Measurements from ENCODE around the gene GUCA2B. TPM values are rescaled to one million over a fixed set of nuclear protein-coding genes. Genes with fewer than 3 reads are reported as not detected.

The GUCA2B gene
- total RNA-seq, 1 donor from 2014 or later, result not detected

DNA sequence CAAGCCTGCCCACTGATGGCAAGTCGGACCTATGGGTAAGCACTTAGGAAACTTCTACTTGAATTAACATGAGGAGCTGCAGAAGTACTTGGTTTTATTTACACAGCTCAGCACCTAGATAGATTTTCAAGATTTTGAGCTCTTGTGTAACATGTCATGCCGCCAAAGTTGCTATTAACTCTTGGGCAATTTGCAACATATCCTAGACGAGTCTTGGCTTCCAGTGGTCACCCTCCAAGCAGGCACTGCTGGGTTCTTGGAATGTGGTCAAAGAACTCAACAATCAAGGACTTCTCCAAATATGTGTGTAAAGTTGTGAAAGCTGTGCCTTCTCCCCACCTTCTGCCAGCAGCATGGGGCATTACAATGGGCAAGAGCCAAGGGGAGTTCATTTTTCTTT lies 17.8 kb upstream of the GUCA2B start:
- FAIRE-seq (no peak), DNase-seq (ENCODE audit: low read depth) (no peak)
- TF ChIP-seq EZH2 (IDR thresholded peaks at IDR 0.05; ENCODE audit: insufficient read depth, low read length) (no peak), CTCF (IDR thresholded peaks at IDR 0.05; ENCODE audit: insufficient read depth, low read depth, low read length) (no peak)
- Histone ChIP-seq H3K4me3 (ENCODE audit: insufficient read depth, low read depth, low read length) (no peak overlapping the region), H3K9me3 (ENCODE audit: insufficient read depth, low read depth, low read length) (no peaks in the 10 kb centered on the region), H3K4me2 (ENCODE audit: low read length) (no peak overlapping the region), H3K36me3 (ENCODE audit: insufficient read depth, low read length) (no peaks in the 10 kb centered on the region), H3K27me3 (ENCODE audit: insufficient read depth, low read length) (peaks cover 2% of the 10 kb centered on the region), H3K79me2 (ENCODE audit: insufficient read depth, low read length) (no peaks in the 10 kb centered on the region), H3K4me1 (ENCODE audit: insufficient read depth, low read length) (no peaks in the 10 kb centered on the region), H3K27ac (ENCODE audit: low read depth, low read length) (no peak overlapping the region), H4K20me1 (ENCODE audit: insufficient read depth, low read length) (no peaks in the 10 kb centered on the region), H2AFZ (ENCODE audit: low read depth, low read length) (no peak overlapping the region), H3K9ac (ENCODE audit: low read length) (no peak overlapping the region)
- peaks cover 8% of the 10 kb centered on the region for H3K27me3 Mint-ChIP-seq (ENCODE audit: low read depth, unreplicated experiment)
- H3K27ac Mint-ChIP-seq (ENCODE audit: unreplicated experiment), result no peak overlapping the region
- H3K4me1 Mint-ChIP-seq (ENCODE audit: low read depth, unreplicated experiment), result no peaks in the 10 kb centered on the region
- H3K36me3 Mint-ChIP-seq (ENCODE audit: low read depth, unreplicated experiment), result no peaks in the 10 kb centered on the region
- no peak overlapping the region for H3K4me3 Mint-ChIP-seq (ENCODE audit: unreplicated experiment)
- H3K9me3 Mint-ChIP-seq (ENCODE audit: unreplicated experiment), result no peaks in the 10 kb centered on the region

GRCh38 chr1:42136466-42136865 lies 16.7 kb upstream of the GUCA2B start:
- H3K27ac Mint-ChIP-seq (ENCODE audit: unreplicated experiment), result no peak overlapping the region
- H3K4me1 Mint-ChIP-seq (ENCODE audit: low read depth, unreplicated experiment), result no peaks in the 10 kb centered on the region
- Histone ChIP-seq H3K79me2 (ENCODE audit: insufficient read depth, low read length) (no peaks in the 10 kb centered on the region), H3K4me2 (ENCODE audit: low read length) (no peak overlapping the region), H3K4me1 (ENCODE audit: insufficient read depth, low read length) (no peaks in the 10 kb centered on the region), H4K20me1 (ENCODE audit: insufficient read depth, low read length) (no peaks in the 10 kb centered on the region), H3K4me3 (ENCODE audit: insufficient read depth, low read depth, low read length) (no peak overlapping the region), H3K36me3 (ENCODE audit: insufficient read depth, low read length) (no peaks in the 10 kb centered on the region), H3K27ac (ENCODE audit: low read depth, low read length) (no peak overlapping the region), H2AFZ (ENCODE audit: low read depth, low read length) (no peak overlapping the region), H3K27me3 (ENCODE audit: insufficient read depth, low read length) (peaks cover 2% of the 10 kb centered on the region), H3K9ac (ENCODE audit: low read length) (no peak overlapping the region), H3K9me3 (ENCODE audit: insufficient read depth, low read depth, low read length) (no peaks in the 10 kb centered on the region)
- TF ChIP-seq CTCF (IDR thresholded peaks at IDR 0.05; ENCODE audit: insufficient read depth, low read depth, low read length) (no peak), EZH2 (IDR thresholded peaks at IDR 0.05; ENCODE audit: insufficient read depth, low read length) (no peak)
- no peak for DNase-seq (ENCODE audit: low read depth)
- FAIRE-seq, result no peak
- no peak overlapping the region for H3K4me3 Mint-ChIP-seq (ENCODE audit: unreplicated experiment)
- H3K36me3 Mint-ChIP-seq (ENCODE audit: low read depth, unreplicated experiment), result no peaks in the 10 kb centered on the region
- no peaks in the 10 kb centered on the region for H3K9me3 Mint-ChIP-seq (ENCODE audit: unreplicated experiment)
- peaks cover 8% of the 10 kb centered on the region for H3K27me3 Mint-ChIP-seq (ENCODE audit: low read depth, unreplicated experiment)

DNA sequence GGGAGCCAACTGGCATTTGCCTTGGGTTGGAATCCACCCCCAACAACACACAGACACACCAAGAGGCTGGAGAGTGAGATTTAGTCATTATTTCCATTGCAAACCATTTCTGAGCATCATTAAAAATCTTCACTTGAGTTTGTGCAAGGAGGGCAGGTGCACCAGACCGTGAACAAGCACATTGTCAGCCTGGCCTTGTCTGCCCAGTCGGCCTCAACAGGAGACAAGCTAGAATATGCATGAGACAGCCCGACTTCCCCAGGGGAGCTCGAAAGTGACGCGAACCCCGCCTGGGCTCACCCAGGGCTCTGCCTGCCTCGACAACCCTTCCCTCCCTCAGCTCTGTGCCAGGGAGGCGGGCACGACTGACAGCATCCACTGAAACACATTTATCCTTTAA lies 15.4 kb upstream of the GUCA2B start:
- Mint-ChIP-seq H3K36me3 (ENCODE audit: low read depth, unreplicated experiment) (no peaks in the 10 kb centered on the region), H3K27ac (ENCODE audit: unreplicated experiment) (no peak overlapping the region), H3K4me3 (ENCODE audit: unreplicated experiment) (no peak overlapping the region), H3K9me3 (ENCODE audit: unreplicated experiment) (no peaks in the 10 kb centered on the region), H3K27me3 (ENCODE audit: low read depth, unreplicated experiment) (peaks cover 15% of the 10 kb centered on the region), H3K4me1 (ENCODE audit: low read depth, unreplicated experiment) (peaks cover 2% of the 10 kb centered on the region)
- TF ChIP-seq EZH2 (IDR thresholded peaks at IDR 0.05; ENCODE audit: insufficient read depth, low read length) (no peak), CTCF (IDR thresholded peaks at IDR 0.05; ENCODE audit: insufficient read depth, low read depth, low read length) (no peak)
- H3K4me3 ChIP-seq (ENCODE audit: insufficient read depth, low read depth, low read length), result no peak overlapping the region
- no peak overlapping the region for H3K9ac ChIP-seq (ENCODE audit: low read length)
- H3K9me3 ChIP-seq (ENCODE audit: insufficient read depth, low read depth, low read length), result no peaks in the 10 kb centered on the region
- no peak overlapping the region for H3K4me2 ChIP-seq (ENCODE audit: low read length)
- FAIRE-seq, result no peak
- no peaks in the 10 kb centered on the region for H4K20me1 ChIP-seq (ENCODE audit: insufficient read depth, low read length)
- no peak overlapping the region for H3K27ac ChIP-seq (ENCODE audit: low read depth, low read length)
- peaks cover 8% of the 10 kb centered on the region for H3K27me3 ChIP-seq (ENCODE audit: insufficient read depth, low read length)
- H3K36me3 ChIP-seq (ENCODE audit: insufficient read depth, low read length), result no peaks in the 10 kb centered on the region
- peak; percentile 13 for DNase-seq (ENCODE audit: low read depth)
- no peaks in the 10 kb centered on the region for H3K4me1 ChIP-seq (ENCODE audit: insufficient read depth, low read length)
- H3K79me2 ChIP-seq (ENCODE audit: insufficient read depth, low read length), result no peaks in the 10 kb centered on the region
- no peak overlapping the region for H2AFZ ChIP-seq (ENCODE audit: low read depth, low read length)
